Retinal pigment epithelial cell (primary cell): ENCODE measurements around the gene CLPSL2.

Source experiments
- DNase-seq: peaks from one replicate; pipeline ENCODE4 v3.0.0-alpha.2; 2010; ENCODE audit warnings: low read depth
- H3K4me3 ChIP-seq: 2 replicates; pipeline ENCODE4 v1.5.1; 2011; ENCODE audit warnings: mild to moderate bottlenecking, low read length, control low read depth, moderate library complexity
- CTCF ChIP-seq: conservative IDR thresholded peaks from 2 replicates; pipeline ENCODE4 v1.5.1; 2011; ENCODE audit warnings: low read depth, low read length, control low read depth, inconsistent platforms

CLPSL2 gene

GRCh38 chr6:35787266-35788218, 11.1 kb downstream of the CLPSL2 start:
- H3K4me3 ChIP-seq = no peak overlapping the region
- DNase-seq = no peak
- TF ChIP-seq CTCF = no peak

- DNase-seq = no peak
- TF ChIP-seq CTCF = no peak
- H3K4me3 ChIP-seq = no peak overlapping the region
Observed at GRCh38 chr6:35788423-35788982, 12.1 kb downstream of the CLPSL2 start.

GRCh38 chr6:35790683-35791082, 14.3 kb downstream of the CLPSL2 start:
- no peak for TF ChIP-seq CTCF
- DNase-seq = no peak
- no peak overlapping the region for H3K4me3 ChIP-seq

- no peak for DNase-seq
- no peak for TF ChIP-seq CTCF
Observed at GRCh38 chr6:35794536-35795452, 18.4 kb downstream of the CLPSL2 start.

GRCh38 chr6:35795453-35796071, 19.2 kb downstream of the CLPSL2 start:
- H3K4me3 ChIP-seq = no peak overlapping the region
- DNase-seq = no peak
- TF ChIP-seq CTCF = no peak

More at GRCh38 chr6:35794536-35795452, 18.4 kb downstream of the CLPSL2 start:
- no peak overlapping the region for H3K4me3 ChIP-seq

- H3K4me3 ChIP-seq = no peak overlapping the region
- TF ChIP-seq CTCF = no peak
- no peak for DNase-seq
Observed at GRCh38 chr6:35796236-35796635, 19.8 kb downstream of the CLPSL2 start.
